ENCODE data around the gene SLIT3. TPM values are rescaled to one million over a fixed set of nuclear protein-coding genes. Genes with fewer than 3 reads are reported as not detected.

SLIT3 gene
- total and polyA plus RNA-seq, 2 donors from 2014 or later: 14.5 to 54.1 TPM

GRCh38 chr5:169160405-169160901 is 140.5 kb downstream of the SLIT3 start:
- no peaks in the 10 kb centered on the region for H3K36me3 ChIP-seq (ENCODE audit: control insufficient read depth in 2 of 3, insufficient read depth in 3 of 3, low read length in 3 of 3)
- intact Hi-C loops (cut with DNase I): no loop called here
- FAIRE-seq (no peak), DNase-seq (no peak)
- TF ChIP-seq CTCF (IDR thresholded peaks at IDR 0.05; ENCODE audit: borderline replicate concordance, extremely low read depth, insufficient read depth): no peak
- no peaks in the 10 kb centered on the region for H3K27me3 ChIP-seq (ENCODE audit: control insufficient read depth, insufficient read depth, low read length)
- peaks cover 0 to 14% (median 0%) of the 10 kb centered on the region in 3 donors for H3K9me3 ChIP-seq (ENCODE audit: control insufficient read depth in 2 of 3, insufficient read depth in 1 of 3, low read length in 3 of 3)
- H3K4me1 ChIP-seq (ENCODE audit: control insufficient read depth in 2 of 3, insufficient read depth in 2 of 3, low read depth in 1 of 3, low read length in 3 of 3): no peaks in the 10 kb centered on the region
- H3K9ac ChIP-seq (ENCODE audit: low read length in 3 of 3): no peak overlapping the region
- no peak overlapping the region for H3K27ac ChIP-seq (ENCODE audit: low read depth in 2 of 2, low read length in 2 of 2)
- no peak overlapping the region for H3K4me3 ChIP-seq (ENCODE audit: low read length in 3 of 3)

GRCh38 chr5:169158764-169159163 is 142.2 kb downstream of the SLIT3 start:
- TF ChIP-seq CTCF (IDR thresholded peaks at IDR 0.05; ENCODE audit: borderline replicate concordance, extremely low read depth, insufficient read depth): no peak
- no peaks in the 10 kb centered on the region for H3K36me3 ChIP-seq (ENCODE audit: control insufficient read depth in 2 of 3, insufficient read depth in 3 of 3, low read length in 3 of 3)
- FAIRE-seq: no peak

GRCh38 chr5:169157064-169157463 is 143.9 kb downstream of the SLIT3 start:
- Histone ChIP-seq H3K9ac (ENCODE audit: low read length in 3 of 3) (no peak overlapping the region), H3K27ac (ENCODE audit: low read depth in 2 of 2, low read length in 2 of 2) (no peak overlapping the region), H3K9me3 (ENCODE audit: control insufficient read depth in 2 of 3, insufficient read depth in 1 of 3, low read length in 3 of 3) (peaks cover 0 to 14% (median 0%) of the 10 kb centered on the region in 3 donors), H3K4me3 (ENCODE audit: low read length in 3 of 3) (no peak overlapping the region), H3K36me3 (ENCODE audit: control insufficient read depth in 2 of 3, insufficient read depth in 3 of 3, low read length in 3 of 3) (no peaks in the 10 kb centered on the region), H3K27me3 (ENCODE audit: control insufficient read depth, insufficient read depth, low read length) (no peaks in the 10 kb centered on the region), H3K4me1 (ENCODE audit: control insufficient read depth in 2 of 3, insufficient read depth in 2 of 3, low read depth in 1 of 3, low read length in 3 of 3) (no peaks in the 10 kb centered on the region)
- no peak for DNase-seq
- FAIRE-seq: no peak
- intact Hi-C loops (cut with DNase I): no loop called here
- no peak for TF ChIP-seq CTCF (IDR thresholded peaks at IDR 0.05; ENCODE audit: borderline replicate concordance, extremely low read depth, insufficient read depth)

More at GRCh38 chr5:169158764-169159163, 142.2 kb downstream of the SLIT3 start:
- Histone ChIP-seq H3K4me1 (ENCODE audit: control insufficient read depth in 2 of 3, insufficient read depth in 2 of 3, low read depth in 1 of 3, low read length in 3 of 3) (no peaks in the 10 kb centered on the region), H3K27me3 (ENCODE audit: control insufficient read depth, insufficient read depth, low read length) (no peaks in the 10 kb centered on the region), H3K9ac (ENCODE audit: low read length in 3 of 3) (no peak overlapping the region), H3K4me3 (ENCODE audit: low read length in 3 of 3) (no peak overlapping the region), H3K9me3 (ENCODE audit: control insufficient read depth in 2 of 3, insufficient read depth in 1 of 3, low read length in 3 of 3) (peaks cover 0 to 14% (median 0%) of the 10 kb centered on the region in 3 donors), H3K27ac (ENCODE audit: low read depth in 2 of 2, low read length in 2 of 2) (no peak overlapping the region)
- DNase-seq: no peak
- intact Hi-C loops (cut with DNase I): no loop called here

- no peaks in the 10 kb centered on the region for H3K27me3 ChIP-seq (ENCODE audit: control insufficient read depth, insufficient read depth, low read length)
- DNase-seq: no peak
- no peak for FAIRE-seq
- no peak overlapping the region for H3K27ac ChIP-seq (ENCODE audit: low read depth in 2 of 2, low read length in 2 of 2)
- H3K4me1 ChIP-seq (ENCODE audit: control insufficient read depth in 2 of 3, insufficient read depth in 2 of 3, low read depth in 1 of 3, low read length in 3 of 3): no peaks in the 10 kb centered on the region
- TF ChIP-seq CTCF (IDR thresholded peaks at IDR 0.05; ENCODE audit: borderline replicate concordance, extremely low read depth, insufficient read depth): no peak
- peaks cover 0 to 14% (median 0%) of the 10 kb centered on the region in 3 donors for H3K9me3 ChIP-seq (ENCODE audit: control insufficient read depth in 2 of 3, insufficient read depth in 1 of 3, low read length in 3 of 3)
- no peaks in the 10 kb centered on the region for H3K36me3 ChIP-seq (ENCODE audit: control insufficient read depth in 2 of 3, insufficient read depth in 3 of 3, low read length in 3 of 3)
- no peak overlapping the region for H3K4me3 ChIP-seq (ENCODE audit: low read length in 3 of 3)
- intact Hi-C loops (cut with DNase I): no loop called here
- no peak overlapping the region for H3K9ac ChIP-seq (ENCODE audit: low read length in 3 of 3)
These were observed 146.3 kb downstream of the SLIT3 start for GRCh38 chr5:169154679-169155078.
